ENCODE measurements around the gene AGO3.

AGO3 gene

GRCh38 chr1:36096500-36097432 lies 165.9 kb downstream of the AGO3 start:
- DNase-seq (ENCODE audit: low read depth), result no peak

GRCh38 chr1:36097693-36098585 lies 167.0 kb downstream of the AGO3 start:
- no peak for DNase-seq (ENCODE audit: low read depth)

- no peak for DNase-seq (ENCODE audit: low read depth)
Observed at GRCh38 chr1:36098650-36099365, 167.9 kb downstream of the AGO3 start.

GRCh38 chr1:36099681-36100341 lies 168.9 kb downstream of the AGO3 start:
- DNase-seq (ENCODE audit: low read depth), result peak; percentile 57

- no peak for DNase-seq (ENCODE audit: low read depth)
Observed at GRCh38 chr1:36100376-36100775, 169.5 kb downstream of the AGO3 start.

GRCh38 chr1:36101546-36101945 lies 170.6 kb downstream of the AGO3 start:
- no peak for DNase-seq (ENCODE audit: low read depth)

- no peak for DNase-seq (ENCODE audit: low read depth)
Observed at GRCh38 chr1:36106269-36106668, 175.4 kb downstream of the AGO3 start.

- no peak for DNase-seq (ENCODE audit: low read depth)
Observed at GRCh38 chr1:36107394-36107793, 176.5 kb downstream of the AGO3 start.

- DNase-seq (ENCODE audit: low read depth), result peak; percentile 43
Observed at GRCh38 chr1:36108314-36108713, 177.4 kb downstream of the AGO3 start.

- DNase-seq (ENCODE audit: low read depth), result peak; percentile 48
Observed at GRCh38 chr1:36109041-36109679, 178.3 kb downstream of the AGO3 start.

GRCh38 chr1:36111151-36111550 lies 180.2 kb downstream of the AGO3 start:
- no peak for DNase-seq (ENCODE audit: low read depth)

- no peak for DNase-seq (ENCODE audit: low read depth)
Observed at GRCh38 chr1:36112823-36113222, 181.9 kb downstream of the AGO3 start.

GRCh38 chr1:36114371-36114770 lies 183.5 kb downstream of the AGO3 start:
- no peak for DNase-seq (ENCODE audit: low read depth)

GRCh38 chr1:36115200-36115669 lies 184.3 kb downstream of the AGO3 start:
- peak; percentile 86 for DNase-seq (ENCODE audit: low read depth)

- DNase-seq (ENCODE audit: low read depth), result peak; percentile 46
Observed at GRCh38 chr1:36115931-36116330, 185.0 kb downstream of the AGO3 start.

- DNase-seq (ENCODE audit: low read depth), result no peak
Observed at GRCh38 chr1:36116901-36117300, 186.0 kb downstream of the AGO3 start.

- DNase-seq (ENCODE audit: low read depth), result no peak
Observed at GRCh38 chr1:36118447-36119204, 187.7 kb downstream of the AGO3 start.

- DNase-seq (ENCODE audit: low read depth), result no peak
Observed at GRCh38 chr1:36119456-36119855, 188.6 kb downstream of the AGO3 start.
